H9 (cell line): ENCODE results near the gene WDPCP. TPM values are rescaled to one million over a fixed set of nuclear protein-coding genes. Genes with fewer than 3 reads are reported as not detected.

Experiments used
- DNase-seq: peaks from one replicate; pipeline ENCODE4 v3.0.0-alpha.2; 2017
- H2AFZ ChIP-seq: one replicate; pipeline ENCODE4 v1.6.1; 2013; ENCODE audit warnings: mild to moderate bottlenecking, low read length, control low read depth, moderate library complexity
- H2AK5ac ChIP-seq: 2 replicates; pipeline ENCODE4 v1.6.1; 2013; ENCODE audit warnings: low read length, control low read depth, mixed read lengths; ENCODE audit not compliant: insufficient read length
- H2BK120ac ChIP-seq: one replicate; pipeline ENCODE4 v1.6.1; 2013; ENCODE audit warnings: low read depth, mild to moderate bottlenecking, low read length, control low read depth, inconsistent platforms; ENCODE audit not compliant: poor library complexity, severe bottlenecking
- H2BK12ac ChIP-seq: 2 replicates; pipeline ENCODE4 v1.6.1; 2013; ENCODE audit warnings: low read length, control low read depth, mixed read lengths, low read depth; ENCODE audit not compliant: insufficient read length
- H2BK15ac ChIP-seq: 2 replicates; pipeline ENCODE4 v1.6.1; 2013; ENCODE audit warnings: low read depth, low read length, control low read depth
- H2BK20ac ChIP-seq: one replicate; pipeline ENCODE4 v1.6.1; 2013; ENCODE audit warnings: low read depth, mild to moderate bottlenecking, low read length, control low read depth, inconsistent platforms; ENCODE audit not compliant: poor library complexity, severe bottlenecking
- H2BK5ac ChIP-seq: 2 replicates; pipeline ENCODE4 v1.6.1; 2013; ENCODE audit warnings: low read length, control low read depth, mixed read lengths; ENCODE audit not compliant: insufficient read length
- H3K14ac ChIP-seq: 2 replicates; pipeline ENCODE4 v1.6.1; 2013; ENCODE audit warnings: low read length, control low read depth; ENCODE audit not compliant: insufficient read depth
- H3K18ac ChIP-seq: 2 replicates; pipeline ENCODE4 v1.6.1; 2013; ENCODE audit warnings: low read depth, mild to moderate bottlenecking, mixed read lengths, low read length, control low read depth; ENCODE audit not compliant: insufficient read length
- H3K23ac ChIP-seq: 2 replicates; pipeline ENCODE4 v1.6.1; 2013; ENCODE audit warnings: low read length, control low read depth, mixed read lengths, low read depth; ENCODE audit not compliant: insufficient read length
- H3K23me2 ChIP-seq: 2 replicates; pipeline ENCODE4 v1.6.1; 2013; ENCODE audit warnings: low read depth, mild to moderate bottlenecking, mixed read lengths, low read length, control low read depth; ENCODE audit not compliant: insufficient read length, poor library complexity, severe bottlenecking
- H3K27ac ChIP-seq: 2 replicates; pipeline ENCODE4 v1.5.1; 2013; ENCODE audit warnings: low read length, control low read depth, mixed read lengths, low read depth; ENCODE audit not compliant: insufficient read length
- H3K27me3 ChIP-seq: 2 replicates; pipeline ENCODE4 v1.6.1; 2013; ENCODE audit warnings: low read length, control low read depth, inconsistent platforms; ENCODE audit not compliant: insufficient read depth
- H3K4ac ChIP-seq: 2 replicates; pipeline ENCODE4 v1.6.1; 2013; ENCODE audit warnings: low read depth, mild to moderate bottlenecking, control low read depth, inconsistent platforms, low read length, moderate library complexity
- H3K4me1 ChIP-seq: 2 replicates; pipeline ENCODE4 v1.6.1; 2013; ENCODE audit warnings: low read length, control low read depth, inconsistent platforms; ENCODE audit not compliant: insufficient read depth
- H3K4me2 ChIP-seq: 2 replicates; pipeline ENCODE4 v1.6.1; 2013; ENCODE audit warnings: low read length, control low read depth, mixed read lengths; ENCODE audit not compliant: insufficient read length, insufficient read depth
- H3K56ac ChIP-seq: 2 replicates; pipeline ENCODE4 v1.6.1; 2013; ENCODE audit warnings: low read depth, mild to moderate bottlenecking, mixed read lengths, low read length, control low read depth; ENCODE audit not compliant: insufficient read length
- H3K79me1 ChIP-seq: 2 replicates; pipeline ENCODE4 v1.6.1; 2013; ENCODE audit warnings: low read depth, mild to moderate bottlenecking, moderate library complexity, low read length, control low read depth, inconsistent platforms; ENCODE audit not compliant: insufficient read depth, poor library complexity, severe bottlenecking
- H3K79me2 ChIP-seq: 2 replicates; pipeline ENCODE4 v1.6.1; 2013; ENCODE audit warnings: low read length, control low read depth, inconsistent platforms; ENCODE audit not compliant: insufficient read depth
- H3K9ac ChIP-seq: 2 replicates; pipeline ENCODE4 v1.6.1; 2013; ENCODE audit warnings: low read length, control low read depth, mixed read lengths; ENCODE audit not compliant: insufficient read length; ENCODE audit errors: extremely low read depth
- H3K9me3 ChIP-seq: one replicate; pipeline ENCODE4 v1.6.1; 2013; ENCODE audit warnings: low read depth, low read length, inconsistent platforms; ENCODE audit not compliant: control insufficient read depth
- H3T11ph ChIP-seq: one replicate; pipeline ENCODE4 v1.6.1; 2013; ENCODE audit warnings: mild to moderate bottlenecking, low read length, control low read depth, inconsistent platforms
- H4K20me1 ChIP-seq: one replicate; pipeline ENCODE4 v1.6.1; 2013; ENCODE audit not compliant: control insufficient read depth, insufficient read length, insufficient read depth
- H4K5ac ChIP-seq: 2 replicates; pipeline ENCODE4 v1.6.1; 2013; ENCODE audit warnings: low read depth, mild to moderate bottlenecking, mixed read lengths, low read length, control low read depth; ENCODE audit not compliant: insufficient read length
- H4K8ac ChIP-seq: replicated peaks from 2 replicates; pipeline ENCODE4 v1.6.1; 2013; ENCODE audit warnings: low read length, control low read depth, mixed read lengths, low read depth; ENCODE audit not compliant: insufficient read length
- H4K91ac ChIP-seq: 2 replicates; pipeline ENCODE4 v1.6.1; 2013; ENCODE audit warnings: low read depth, mild to moderate bottlenecking, moderate library complexity, mixed read lengths, low read length, control low read depth; ENCODE audit not compliant: insufficient read length
- H3K27ac Mint-ChIP-seq, 3 experiments: 2 replicates in 2 of 3; 3 replicates in 1 of 3; pipeline ENCODE4 v1.8.0; 2020 to 2021; ENCODE audit warnings: mixed read lengths in 3 of 3, mild to moderate bottlenecking in 1 of 3, moderate library complexity in 1 of 3
- H3K27me3 Mint-ChIP-seq: 2 replicates; pipeline ENCODE4 v1.8.0; 2021; ENCODE audit warnings: low read depth, mild to moderate bottlenecking, moderate library complexity, mixed read lengths
- H3K36me3 Mint-ChIP-seq, 3 experiments: 2 replicates in 2 of 3; 3 replicates in 1 of 3; pipeline ENCODE4 v1.8.0; 2020 to 2021; ENCODE audit warnings: low read depth in 3 of 3, mixed read lengths in 3 of 3; ENCODE audit not compliant: insufficient read depth in 1 of 3
- H3K4me1 Mint-ChIP-seq, 2 experiments: 2 replicates each; pipeline ENCODE4 v1.8.0; 2020; ENCODE audit warnings: mixed read lengths in 2 of 2
- H3K4me3 Mint-ChIP-seq, 2 experiments: 2 replicates in 1 of 2; 3 replicates in 1 of 2; pipeline ENCODE4 v1.8.0; 2020 to 2021; ENCODE audit warnings: mild to moderate bottlenecking in 2 of 2, mixed read lengths in 2 of 2, moderate library complexity in 1 of 2
- H3K9me3 Mint-ChIP-seq, 2 experiments: 2 replicates in 1 of 2; 3 replicates in 1 of 2; pipeline ENCODE4 v1.8.0; 2020; ENCODE audit warnings: mild to moderate bottlenecking in 2 of 2, mixed read lengths in 2 of 2, moderate library complexity in 1 of 2
- CTCF ChIP-seq: fragments of 200-600 bp; sonication (generic); conservative IDR thresholded peaks from 3 replicates; pipeline ENCODE4 v1.8.0; 2021; ENCODE audit warnings: antibody characterized with exemption, mild to moderate bottlenecking
- WGBS: extraction: QIAGEN DNeasy Blood & Tissue Kit; methylation state at CpG from one replicate; pipeline ENCODE4 v1.1.7; 2013; ENCODE audit warnings: missing lambda C conversion rate, low lambda C conversion rate, mixed read lengths; ENCODE audit not compliant: insufficient read length; ENCODE audit errors: extremely low coverage; 5-methylcytosine and 5-hydroxymethylcytosine counted together
- total RNA-seq: library from RNA; stranded (reverse); gene quantifications from 2 replicates; pipeline ENCODE4 v1.2.1, GENCODE V29; 2021

The WDPCP gene
- total RNA-seq, 1 experiment from 2014 or later, result 22.4 TPM

GRCh38 chr2:63591566-63592175 is 3.4 kb upstream of the WDPCP start:
- H4K20me1 ChIP-seq, result no peaks in the 10 kb centered on the region
- H3T11ph ChIP-seq, result no peak overlapping the region
- no peak overlapping the region for H2AK5ac ChIP-seq
- 0 out of 2 replicates have a peak, but pooled peaks cover 5% of the 10 kb centered on the region for H3K4me1 ChIP-seq
- H3K4ac ChIP-seq, result no peak overlapping the region
- peaks cover 22% of the 10 kb centered on the region; the same call in 1 of the 2 replicates for H3K79me2 ChIP-seq
- no peak overlapping the region for H4K91ac ChIP-seq
- Mint-ChIP-seq H3K4me1 (peaks cover 50 to 63% of the 10 kb centered on the region in 2 experiments), H3K27ac (peak overlapping the region in 1 of 3 experiments; percentile 43; a peak in 2 of 7 replicates), H3K27me3 (no peaks in the 10 kb centered on the region), H3K9me3 (no peaks in the 10 kb centered on the region), H3K36me3 (peaks cover 18 to 46% (median 45%) of the 10 kb centered on the region in 3 experiments; a peak in 6 of 7 replicates), H3K4me3 (peak overlapping the region in 1 of 2 experiments; percentile 61; a peak in 2 of 5 replicates)
- TF ChIP-seq CTCF, result no peak
- WGBS, result no CpG with 5 or more reads among the region's 3 CpGs
- peaks cover 19% of the 10 kb centered on the region for H3K23me2 ChIP-seq
- H4K8ac ChIP-seq, result no peak overlapping the region
- H2BK120ac ChIP-seq, result no peak overlapping the region
- H3K4me2 ChIP-seq, result no peak overlapping the region
- no peak overlapping the region for H2BK20ac ChIP-seq
- H3K18ac ChIP-seq, result no peak overlapping the region
- H2BK12ac ChIP-seq, result no peak overlapping the region
- no peak overlapping the region for H3K14ac ChIP-seq
- H4K5ac ChIP-seq, result no peak overlapping the region
- H2AFZ ChIP-seq, result no peak overlapping the region
- H2BK15ac ChIP-seq, result no peak overlapping the region
- no peak overlapping the region for H2BK5ac ChIP-seq
- H3K27me3 ChIP-seq, result no peaks in the 10 kb centered on the region
- H3K56ac ChIP-seq, result no peak overlapping the region
- no peak for DNase-seq
- peaks cover 3% of the 10 kb centered on the region for H3K79me1 ChIP-seq
- H3K9ac ChIP-seq, result no peak overlapping the region
- no peak overlapping the region for H3K27ac ChIP-seq
- H3K9me3 ChIP-seq, result no peaks in the 10 kb centered on the region
- H3K23ac ChIP-seq, result no peak overlapping the region
